ENCODE data around the gene CDYL.

GRCh38 chr6:4943716-4944115 lies 167.5 kb downstream of the CDYL start:
- TF ChIP-seq CTCF (IDR thresholded peaks at IDR 0.05) (no peak), POLR2A (IDR thresholded peaks at IDR 0.05) (no peak)

All from heart left ventricle (tissue), 13 donors.